Keratinocyte (primary cell): ENCODE results near the gene GPX1.

Experiments used
- EZH2 ChIP-seq: IDR thresholded peaks from one replicate; pipeline ENCODE4 v1.6.1; 2012; ENCODE audit warnings: inconsistent platforms, mild to moderate bottlenecking, low read length, moderate library complexity
- TF ChIP-seq, protein P1 (sequence below), 3 experiments: IDR thresholded peaks in 1 of 3; conservative IDR thresholded peaks in 1 of 3; optimal IDR thresholded peaks in 1 of 3; 2 replicates in 2 of 3; 3 replicates in 1 of 3; pipeline versions ENCODE3 to v1.5.1; 2011; ENCODE audit warnings: low read length in 3 of 3, mild to moderate bottlenecking in 3 of 3, moderate library complexity in 2 of 3, control low read depth in 1 of 3, inconsistent platforms in 1 of 3; ENCODE audit not compliant: insufficient read depth in 2 of 3; ENCODE audit errors: extremely low read depth in 1 of 3

DNA sequence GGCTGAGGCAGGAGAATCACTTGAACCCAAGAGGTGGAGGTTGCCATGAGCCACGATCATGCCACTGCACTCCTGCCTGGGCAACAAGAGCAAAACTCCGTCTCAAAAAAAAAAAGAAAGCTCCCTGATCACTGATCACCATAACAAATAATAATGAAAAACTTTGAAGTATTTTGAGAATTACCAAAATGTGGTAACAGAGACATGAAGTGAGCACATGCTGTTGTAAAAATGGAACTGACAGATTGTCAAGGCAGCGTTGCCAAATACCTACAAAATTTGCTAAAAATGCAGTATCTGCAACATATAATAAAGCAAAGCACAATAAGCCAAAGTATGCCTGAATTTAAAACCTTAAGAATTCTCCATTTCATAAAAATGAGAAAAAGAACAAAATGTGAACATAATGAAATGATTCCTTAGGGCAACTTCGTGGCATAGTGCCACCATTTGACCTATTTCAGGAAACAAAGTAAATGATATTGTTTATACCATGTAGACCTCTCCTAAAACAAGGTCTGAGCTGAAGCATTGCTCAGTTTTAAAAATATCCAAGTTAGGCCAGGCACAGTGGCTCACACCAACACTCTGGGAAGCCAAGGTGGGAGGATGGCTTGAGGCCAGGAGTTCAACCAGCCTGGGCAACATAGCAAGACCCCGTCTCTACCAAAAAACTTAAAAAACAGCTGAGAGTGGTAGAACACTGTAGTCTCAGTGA lies 24.1 kb downstream of the GPX1 start:
- TF ChIP-seq, protein P1, sequence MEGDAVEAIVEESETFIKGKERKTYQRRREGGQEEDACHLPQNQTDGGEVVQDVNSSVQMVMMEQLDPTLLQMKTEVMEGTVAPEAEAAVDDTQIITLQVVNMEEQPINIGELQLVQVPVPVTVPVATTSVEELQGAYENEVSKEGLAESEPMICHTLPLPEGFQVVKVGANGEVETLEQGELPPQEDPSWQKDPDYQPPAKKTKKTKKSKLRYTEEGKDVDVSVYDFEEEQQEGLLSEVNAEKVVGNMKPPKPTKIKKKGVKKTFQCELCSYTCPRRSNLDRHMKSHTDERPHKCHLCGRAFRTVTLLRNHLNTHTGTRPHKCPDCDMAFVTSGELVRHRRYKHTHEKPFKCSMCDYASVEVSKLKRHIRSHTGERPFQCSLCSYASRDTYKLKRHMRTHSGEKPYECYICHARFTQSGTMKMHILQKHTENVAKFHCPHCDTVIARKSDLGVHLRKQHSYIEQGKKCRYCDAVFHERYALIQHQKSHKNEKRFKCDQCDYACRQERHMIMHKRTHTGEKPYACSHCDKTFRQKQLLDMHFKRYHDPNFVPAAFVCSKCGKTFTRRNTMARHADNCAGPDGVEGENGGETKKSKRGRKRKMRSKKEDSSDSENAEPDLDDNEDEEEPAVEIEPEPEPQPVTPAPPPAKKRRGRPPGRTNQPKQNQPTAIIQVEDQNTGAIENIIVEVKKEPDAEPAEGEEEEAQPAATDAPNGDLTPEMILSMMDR (optimal IDR thresholded peaks at IDR 0.05 in 1 of 3, IDR thresholded peaks at IDR 0.05 in 1 of 3, conservative IDR thresholded peaks at IDR 0.05 in 1 of 3; ENCODE audit: extremely low read depth in 1 of 3, insufficient read depth in 2 of 3, low read length in 3 of 3): no peak
- no peak for TF ChIP-seq EZH2
